K562 treated with DMSO at 1 percent for 4 hours (cell line): ENCODE data around the gene PROZ. TPM values are rescaled to one million over a fixed set of nuclear protein-coding genes. Genes with fewer than 3 reads are reported as not detected.

ENCODE experiments used
- total RNA-seq: library from RNA; unstranded; fragments of 300-600 nt; gene quantifications from 2 replicates; pipeline ENCODE4 v1.2.3, GENCODE V29; 2022; ENCODE audit not compliant: insufficient read depth

Gene PROZ
- 0.76 TPM in 1 of 2 replicates, not detected in the other for total RNA-seq

GRCh38 chr13:113157929-113158747 is at the start of gene PROZ:
Gene PROZ, plus strand, starts transcription at chr13:113158648. Its CDS starts 13 bp downstream, at chr13:113158661.

DNA sequence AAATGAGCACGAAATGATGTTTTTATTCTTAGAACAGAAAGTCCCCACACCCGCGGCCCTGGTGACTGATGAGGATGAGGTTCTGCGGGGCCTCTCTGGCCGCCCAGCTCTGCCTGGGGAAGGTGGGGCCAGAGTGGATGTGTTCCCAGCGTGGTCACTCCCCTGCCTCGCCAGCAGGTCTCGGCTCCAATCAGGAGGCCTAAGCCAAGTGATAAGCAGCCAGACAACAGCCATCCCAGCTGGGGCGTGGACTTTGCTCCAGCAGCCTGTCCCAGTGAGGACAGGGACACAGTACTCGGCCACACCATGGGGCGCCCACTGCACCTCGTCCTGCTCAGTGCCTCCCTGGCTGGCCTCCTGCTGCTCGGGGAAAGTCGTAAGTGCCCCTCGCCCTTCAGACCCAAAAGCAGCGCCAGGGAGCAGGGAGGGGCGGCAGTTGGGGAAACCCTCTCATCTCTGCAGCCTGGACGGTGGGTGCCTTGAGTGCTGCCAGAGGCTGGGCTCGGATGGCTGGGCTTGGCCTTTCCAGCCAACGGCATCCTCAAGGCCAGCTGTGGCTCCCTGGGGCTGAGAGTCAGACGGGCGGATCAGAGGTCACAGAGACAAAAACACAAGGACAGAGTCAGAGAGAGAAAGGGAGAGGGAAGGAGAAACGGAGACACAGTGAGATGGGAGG is 35.8 kb upstream of the PROZ start, which contains the start of gene F10:
TSS of gene F10 (plus strand) at position 250 of the 676 bp plus-strand sequence. CDS start at position 307, 57 bp downstream.

DNA sequence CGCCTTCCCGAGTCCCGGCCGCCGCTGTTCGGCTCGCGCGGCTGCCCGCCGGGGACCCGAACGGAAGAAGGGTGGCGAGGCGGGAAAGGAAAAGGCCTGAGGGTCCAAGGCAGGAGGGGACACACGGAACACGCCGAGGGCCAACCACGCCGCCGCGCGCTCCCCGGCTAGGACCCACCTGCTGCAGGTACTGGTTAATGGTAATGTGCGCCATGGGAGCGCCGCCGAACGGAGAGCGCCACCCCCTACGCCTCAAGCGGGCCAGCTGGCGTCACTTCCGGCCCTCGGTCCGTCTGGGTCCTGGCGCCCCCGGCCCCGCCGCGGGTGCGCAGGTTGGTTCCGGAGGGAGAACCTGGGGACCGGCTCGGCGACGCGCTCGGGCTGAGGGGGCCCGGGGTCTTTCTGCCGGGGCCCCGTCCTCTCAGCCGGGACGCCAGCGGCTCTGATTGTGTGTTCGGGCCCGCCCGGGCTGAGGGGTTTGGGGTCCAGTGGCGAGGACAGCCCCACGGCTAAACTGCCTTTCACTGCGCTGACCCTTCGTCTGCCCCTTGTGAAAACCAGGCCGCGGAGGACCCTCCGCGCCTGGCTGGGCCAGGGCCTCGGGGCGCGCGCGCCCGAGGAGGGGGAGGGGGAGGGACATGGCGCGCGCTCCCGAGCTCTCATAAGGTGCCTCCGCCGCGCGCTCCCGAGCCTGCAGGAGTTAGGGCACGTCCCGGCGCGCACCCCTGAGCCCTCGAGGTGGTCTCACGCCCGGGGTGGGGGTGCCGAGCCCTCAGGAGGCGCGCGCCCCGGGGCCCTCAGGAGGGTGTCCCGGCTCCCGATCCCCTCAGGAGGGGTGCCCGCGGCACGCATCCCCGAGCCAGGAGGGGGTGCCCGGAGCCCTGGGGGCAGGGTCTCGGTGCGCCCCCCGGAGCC is 50.2 kb downstream of the PROZ start, which contains the start of gene PCID2:
TSS of gene PCID2 (minus strand) at position 249 of the 915 bp plus-strand sequence. CDS start at position 214, 35 bp downstream.

GRCh38 chr13:113209336-113209758 is 50.9 kb downstream of the PROZ start, which contains the start of gene CUL4A:
Gene CUL4A, plus strand, starts transcription at chr13:113209613. Its CDS starts 15 bp downstream, at chr13:113209628.

Other genes starting within 250 kb of the PROZ start
- gene MCF2L, start 189.4 kb upstream of the PROZ start, total RNA-seq: not detected in 2 replicates
- gene F7, start 52.9 kb upstream of the PROZ start, total RNA-seq: not detected in 2 replicates
- not detected in 2 replicates for gene F10, start 35.8 kb upstream of the PROZ start, total RNA-seq
- gene PCID2, start 50.0 kb downstream of the PROZ start, total RNA-seq: 20.4 and 28.6 TPM in 2 replicates
- gene CUL4A, start 51.0 kb downstream of the PROZ start, total RNA-seq: 28.3 and 37.5 TPM in 2 replicates
- 59.4 and 60.8 TPM in 2 replicates for gene LAMP1, start 138.6 kb downstream of the PROZ start, total RNA-seq
- 8.0 and 13.3 TPM in 2 replicates for gene GRTP1, start 205.5 kb downstream of the PROZ start, total RNA-seq